Endothelial cell of umbilical vein (primary cell): Measurements from ENCODE around the gene BORA. TPM values are rescaled to one million over a fixed set of nuclear protein-coding genes. Genes with fewer than 3 reads are reported as not detected.

ENCODE experiments used
- BruUV-seq: library from RNA; stranded (reverse); fragments of 400-500 nt; replicated peaks from 2 replicates; lab custom pipeline; 2021; lab: Mats Ljungman, UMichigan
- CTCF ChIA-PET: fragments of 300-600, 350-600 bp; sonication (Branson Sonifier 250); formaldehyde crosslinking; loops from one replicate; lab custom pipeline; 2021; ENCODE audit warnings: antibody characterized with exemption, inconsistent platforms; lab: Charles Lee
- POLR2A ChIA-PET: fragments of 300-600, 350-600 bp; sonication (Branson Sonifier 250); formaldehyde crosslinking; loops from one replicate; lab custom pipeline; 2021; ENCODE audit warnings: antibody characterized with exemption, inconsistent platforms; lab: Charles Lee
- DNase-seq: peaks from one replicate; pipeline ENCODE4 v3.0.0-alpha.2; 2011; ENCODE audit warnings: low read depth, low spot score
- FAIRE-seq: peaks from 2 replicates; lab custom pipeline; 2011; peaks lifted over from hg19 to GRCh38; lab: Jason Lieb, UNC
- H2AFZ ChIP-seq: 2 replicates; pipeline ENCODE4 v1.6.0; 2012; ENCODE audit warnings: low read depth, low read length, control low read depth, inconsistent platforms
- H3K27ac ChIP-seq: 2 replicates; pipeline ENCODE4 v1.5.1; 2011; ENCODE audit warnings: low read depth, mild to moderate bottlenecking, control low read depth, low read length, moderate library complexity; ENCODE audit not compliant: insufficient read depth
- H3K27me3 ChIP-seq, 2 experiments: 2 replicates each; pipeline versions ENCODE4 v1.6.0 to v1.6.1; 2011; ENCODE audit warnings: low read length in 2 of 2, mixed read lengths in 1 of 2; ENCODE audit not compliant: control insufficient read depth in 2 of 2, insufficient read depth in 2 of 2
- H3K36me3 ChIP-seq, 2 experiments: 2 replicates in 1 of 2; 3 replicates in 1 of 2; pipeline ENCODE4 v1.5.1; 2011; ENCODE audit warnings: low read length in 2 of 2, mild to moderate bottlenecking in 1 of 2, moderate library complexity in 1 of 2; ENCODE audit not compliant: control insufficient read depth in 2 of 2, insufficient read depth in 2 of 2; ENCODE audit errors: extremely low read depth in 1 of 2
- H3K4me1 ChIP-seq: 3 replicates; pipeline ENCODE4 v1.5.1; 2011; ENCODE audit warnings: mild to moderate bottlenecking, low read length; ENCODE audit not compliant: control insufficient read depth, insufficient read depth; ENCODE audit errors: extremely low read depth
- H3K4me2 ChIP-seq: 2 replicates; pipeline ENCODE4 v1.6.1; 2011; ENCODE audit warnings: low read length, control low read depth, mixed read lengths; ENCODE audit not compliant: insufficient read depth
- H3K4me3 ChIP-seq, 3 experiments: fragments of 200-600 bp in 1 of 3; sonication (generic), shearing (Covaris generic) in 1 of 3; replicated peaks in 1 of 3; 2 replicates each; pipeline ENCODE4 v1.5.1; 2011 to 2016; ENCODE audit warnings: control low read depth in 3 of 3, low read length in 3 of 3, mild to moderate bottlenecking in 2 of 3, inconsistent platforms in 1 of 3, low read depth in 1 of 3, moderate library complexity in 1 of 3; ENCODE audit not compliant: insufficient read depth in 1 of 3
- H3K79me2 ChIP-seq: 2 replicates; pipeline ENCODE4 v1.6.0; 2012; ENCODE audit warnings: low read length, inconsistent platforms; ENCODE audit not compliant: control insufficient read depth, insufficient read depth
- H3K9ac ChIP-seq: replicated peaks from 2 replicates; pipeline ENCODE3; 2011; ENCODE audit warnings: low read length, control low read depth; ENCODE audit not compliant: insufficient read depth; ENCODE audit errors: extremely low read depth
- H3K9me1 ChIP-seq: replicated peaks from 3 replicates; pipeline ENCODE4 v1.6.0; 2011; ENCODE audit warnings: mild to moderate bottlenecking, low read length; ENCODE audit not compliant: control insufficient read depth, insufficient read depth; ENCODE audit errors: extremely low read depth
- H3K9me3 ChIP-seq: replicated peaks from 2 replicates; pipeline ENCODE4 v1.5.1; 2012; ENCODE audit warnings: low read length, inconsistent platforms; ENCODE audit not compliant: control insufficient read depth, insufficient read depth
- H4K20me1 ChIP-seq: replicated peaks from 2 replicates; pipeline ENCODE3; 2011; ENCODE audit warnings: mild to moderate bottlenecking, low read length; ENCODE audit not compliant: control insufficient read depth, insufficient read depth; ENCODE audit errors: extremely low read depth
- MYC ChIP-seq: IDR thresholded peaks from one replicate; pipeline ENCODE4 v1.6.1; 2011; ENCODE audit warnings: mild to moderate bottlenecking, low read depth, low read length
- POLR2A ChIP-seq: IDR thresholded peaks from 2 replicates; pipeline ENCODE4 v1.6.1; 2012; ENCODE audit warnings: low read depth, mild to moderate bottlenecking, control low read depth, low read length
- dilution Hi-C: fragments of 300-500 bp; cut with MboI; formaldehyde crosslinking; loops from one replicate; pipeline ENCODE4 v1.15.0; 2019; ENCODE audit warnings: low sequenced_read_pairs; ENCODE audit not compliant: extremely low pct_ligation_motif_present
- intact Hi-C: fragments of 100-400 bp; cut with micrococcal nuclease; formaldehyde crosslinking; loops from one replicate; pipeline ENCODE4 v1.10.0; 2022
- polyA plus RNA-seq, 4 experiments: library from polyadenylated mRNA; depleted of rRNA in 3 of 4; stranded (reverse) in 3 of 4; unstranded in 1 of 4; fragments of >200 nt; gene quantifications; 2 replicates each; pipeline versions ENCODE4 v1.2.1 to v1.2.3, GENCODE V29; 2011 to 2012; ENCODE audit warnings: missing spikeins in 1 of 4
- total RNA-seq: library from RNA; stranded (reverse); gene quantifications from 2 replicates; pipeline ENCODE4 v1.2.3, GENCODE V29; 2021

BORA gene
- total and polyA plus RNA-seq, 2 donors (not counting 3 experiments of a cell fraction or from before 2014, with no cell fraction given), result 3.2 to 11.2 TPM

- H3K27me3 ChIP-seq, result no peaks in the 10 kb centered on the region
- no peak overlapping the region for H3K4me3 ChIP-seq
- no peak overlapping the region for H2AFZ ChIP-seq
- intact Hi-C loops, result no loop called here
- no peak overlapping the region for H3K4me2 ChIP-seq
- no TSS peak for BruUV-seq
- peaks cover 12 to 32% of the 10 kb centered on the region in 2 experiments for H3K36me3 ChIP-seq
- FAIRE-seq, result no peak
- H3K79me2 ChIP-seq, result no peaks in the 10 kb centered on the region
- no peak for TF ChIP-seq POLR2A
- ChIA-PET CTCF (interaction anchor here (0.6 kb wide), 1 partner anchor 19 kb away, joined by 3 read pairs; no protein-coding TSS in a partner anchor), POLR2A (no interaction called here)
- H3K9ac ChIP-seq, result no peak overlapping the region
- DNase-seq, result no peak
- H3K4me1 ChIP-seq, result no peaks in the 10 kb centered on the region
- H3K9me3 ChIP-seq, result no peaks in the 10 kb centered on the region
- no peaks in the 10 kb centered on the region for H3K9me1 ChIP-seq
- dilution Hi-C loops, result no loop called here
- H3K27ac ChIP-seq, result no peak overlapping the region
- H4K20me1 ChIP-seq, result no peaks in the 10 kb centered on the region
Measured at GRCh38 chr13:72760189-72760588, 32.5 kb downstream of the BORA start.

- Histone ChIP-seq H3K4me2 (no peak overlapping the region), H3K4me3 (no peak overlapping the region), H3K9me3 (no peaks in the 10 kb centered on the region), H3K9me1 (no peaks in the 10 kb centered on the region), H3K9ac (no peak overlapping the region), H3K36me3 (peaks cover 17 to 40% of the 10 kb centered on the region in 2 experiments), H3K27me3 (no peaks in the 10 kb centered on the region), H2AFZ (no peak overlapping the region), H3K27ac (no peak overlapping the region), H3K4me1 (no peaks in the 10 kb centered on the region), H4K20me1 (no peaks in the 10 kb centered on the region), H3K79me2 (no peaks in the 10 kb centered on the region)
- BruUV-seq, result no TSS peak
- TF ChIP-seq MYC, result no peak
- TF ChIP-seq POLR2A, result no peak
- FAIRE-seq, result no peak
- ChIA-PET CTCF (no interaction called here), POLR2A (no interaction called here)
- dilution Hi-C loops (no loop called here), intact Hi-C loops (no loop called here)
- DNase-seq, result no peak
Measured at GRCh38 chr13:72763411-72763810, 35.7 kb downstream of the BORA start.
